Measurements from ENCODE around the gene FBXO38. TPM values are rescaled to one million over a fixed set of nuclear protein-coding genes. Genes with fewer than 3 reads are reported as not detected.

FBXO38 gene
- total RNA-seq, 1 donor from 2014 or later: 64.6 TPM

DNA sequence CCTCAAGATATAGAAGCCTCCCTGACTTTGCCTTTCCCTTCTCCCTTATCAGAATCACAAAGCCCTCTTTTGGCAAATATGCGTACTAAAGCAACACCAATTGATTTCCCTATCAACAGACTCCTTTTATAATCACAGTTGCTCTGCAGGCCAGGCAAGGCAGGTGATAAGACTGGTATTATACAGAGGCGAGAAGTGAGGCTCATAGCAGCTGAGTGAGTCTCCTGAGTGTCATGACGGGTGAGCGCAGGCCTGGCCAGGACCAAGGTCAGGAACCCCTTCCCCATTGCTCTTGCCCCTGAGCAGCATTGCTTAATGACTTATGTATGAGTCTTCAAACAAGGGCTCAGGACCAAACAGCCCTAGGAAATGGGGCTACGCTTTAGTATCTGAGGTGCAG is 70.8 kb downstream of the FBXO38 start:
- H3K27me3 Mint-ChIP-seq (ENCODE audit: insufficient read depth, low read depth): no peaks in the 10 kb centered on the region
- Histone ChIP-seq H3K79me2 (ENCODE audit: low read depth) (no peaks in the 10 kb centered on the region), H3F3A (ENCODE audit: low read depth) (no peaks in the 10 kb centered on the region), H3K9me3 (ENCODE audit: low read depth) (no peaks in the 10 kb centered on the region), H3K27me3 (no peaks in the 10 kb centered on the region), H3K4me1 (no peaks in the 10 kb centered on the region), H3K4me2 (no peak overlapping the region), H4K20me1 (ENCODE audit: low read depth) (no peaks in the 10 kb centered on the region), H3K36me3 (no peaks in the 10 kb centered on the region), H3K4me3 (no peak overlapping the region), H3K9ac (no peak overlapping the region), H2AFZ (replicated peaks) (no peak overlapping the region), H3K27ac (no peak overlapping the region)
- no peaks in the 10 kb centered on the region for H3K4me1 Mint-ChIP-seq
- no peaks in the 10 kb centered on the region for H3K36me3 Mint-ChIP-seq
- H3K9me3 Mint-ChIP-seq: no peaks in the 10 kb centered on the region
- H3K4me3 Mint-ChIP-seq: no peak overlapping the region
- TF ChIP-seq EZH2 (IDR thresholded peaks at IDR 0.05): no peak
- TF ChIP-seq, protein P1, sequence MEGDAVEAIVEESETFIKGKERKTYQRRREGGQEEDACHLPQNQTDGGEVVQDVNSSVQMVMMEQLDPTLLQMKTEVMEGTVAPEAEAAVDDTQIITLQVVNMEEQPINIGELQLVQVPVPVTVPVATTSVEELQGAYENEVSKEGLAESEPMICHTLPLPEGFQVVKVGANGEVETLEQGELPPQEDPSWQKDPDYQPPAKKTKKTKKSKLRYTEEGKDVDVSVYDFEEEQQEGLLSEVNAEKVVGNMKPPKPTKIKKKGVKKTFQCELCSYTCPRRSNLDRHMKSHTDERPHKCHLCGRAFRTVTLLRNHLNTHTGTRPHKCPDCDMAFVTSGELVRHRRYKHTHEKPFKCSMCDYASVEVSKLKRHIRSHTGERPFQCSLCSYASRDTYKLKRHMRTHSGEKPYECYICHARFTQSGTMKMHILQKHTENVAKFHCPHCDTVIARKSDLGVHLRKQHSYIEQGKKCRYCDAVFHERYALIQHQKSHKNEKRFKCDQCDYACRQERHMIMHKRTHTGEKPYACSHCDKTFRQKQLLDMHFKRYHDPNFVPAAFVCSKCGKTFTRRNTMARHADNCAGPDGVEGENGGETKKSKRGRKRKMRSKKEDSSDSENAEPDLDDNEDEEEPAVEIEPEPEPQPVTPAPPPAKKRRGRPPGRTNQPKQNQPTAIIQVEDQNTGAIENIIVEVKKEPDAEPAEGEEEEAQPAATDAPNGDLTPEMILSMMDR (IDR thresholded peaks at IDR 0.05): no peak
- no peak for TF ChIP-seq EZH2phosphoT487 (IDR thresholded peaks at IDR 0.05)
- no peak for DNase-seq (ENCODE audit: low spot score)
- no peak overlapping the region for H3K27ac Mint-ChIP-seq

DNA sequence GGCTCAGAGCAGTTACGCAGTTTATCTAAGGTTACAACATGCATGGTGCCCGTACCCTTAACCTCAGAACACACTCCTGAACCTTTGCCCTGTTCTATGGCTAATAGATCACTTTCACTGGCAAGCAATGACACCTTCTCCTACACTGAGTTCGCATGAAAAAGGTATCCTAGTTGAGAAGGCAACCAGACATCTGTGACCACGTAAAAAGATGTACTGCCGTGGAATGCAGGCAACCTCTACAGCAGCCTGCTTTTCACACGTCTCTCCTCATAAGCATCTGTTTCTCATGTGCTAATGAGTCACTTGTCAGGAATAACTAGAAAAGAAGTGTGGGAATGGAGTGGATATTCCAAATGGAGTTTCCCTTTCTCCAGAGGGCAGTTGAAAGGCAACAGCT is 71.4 kb downstream of the FBXO38 start:
- H3K27me3 Mint-ChIP-seq (ENCODE audit: insufficient read depth, low read depth): peaks cover 2% of the 10 kb centered on the region
- H3K27ac Mint-ChIP-seq: no peak overlapping the region
- TF ChIP-seq, protein P1 (IDR thresholded peaks at IDR 0.05): no peak
- TF ChIP-seq EZH2phosphoT487 (IDR thresholded peaks at IDR 0.05) (no peak), EZH2 (IDR thresholded peaks at IDR 0.05) (no peak)
- H3K36me3 ChIP-seq: no peaks in the 10 kb centered on the region
- H2AFZ ChIP-seq (replicated peaks): no peak overlapping the region
- no peak overlapping the region for H3K4me3 ChIP-seq
- no peaks in the 10 kb centered on the region for H3K9me3 Mint-ChIP-seq
- no peak for DNase-seq (ENCODE audit: low spot score)
- no peaks in the 10 kb centered on the region for H3K27me3 ChIP-seq
- no peaks in the 10 kb centered on the region for H3F3A ChIP-seq (ENCODE audit: low read depth)
- no peak overlapping the region for H3K4me2 ChIP-seq
- no peak overlapping the region for H3K4me3 Mint-ChIP-seq
- H4K20me1 ChIP-seq (ENCODE audit: low read depth): no peaks in the 10 kb centered on the region
- no peaks in the 10 kb centered on the region for H3K9me3 ChIP-seq (ENCODE audit: low read depth)
- no peaks in the 10 kb centered on the region for H3K36me3 Mint-ChIP-seq
- no peaks in the 10 kb centered on the region for H3K4me1 Mint-ChIP-seq
- H3K27ac ChIP-seq: no peak overlapping the region
- H3K4me1 ChIP-seq: no peaks in the 10 kb centered on the region
- H3K79me2 ChIP-seq (ENCODE audit: low read depth): no peaks in the 10 kb centered on the region
- no peak overlapping the region for H3K9ac ChIP-seq

DNA sequence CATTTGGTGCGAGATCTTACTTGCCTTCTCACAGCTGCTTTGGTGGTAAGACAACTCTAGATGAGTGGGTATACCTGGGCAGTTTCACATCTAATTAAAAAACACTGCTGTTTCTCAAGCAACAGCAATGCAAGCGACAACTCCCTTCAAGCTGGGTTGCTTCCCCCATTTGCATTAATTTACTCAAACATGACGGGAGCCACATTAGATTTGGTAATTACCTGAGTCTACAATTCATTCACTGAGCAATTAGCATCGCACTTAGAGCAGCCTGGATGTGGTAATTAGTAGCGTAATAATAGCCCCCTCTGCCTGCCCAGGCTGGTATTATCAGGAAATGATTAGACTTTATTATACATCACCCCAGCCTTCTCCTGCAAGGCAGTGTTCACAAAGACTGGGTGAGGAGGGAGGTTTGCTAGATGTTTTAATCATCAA is 73.4 kb downstream of the FBXO38 start:
- Mint-ChIP-seq H3K9me3 (no peaks in the 10 kb centered on the region), H3K27ac (no peak overlapping the region), H3K4me3 (no peak overlapping the region), H3K27me3 (ENCODE audit: insufficient read depth, low read depth) (peaks cover 2% of the 10 kb centered on the region), H3K36me3 (no peaks in the 10 kb centered on the region), H3K4me1 (no peaks in the 10 kb centered on the region)
- Histone ChIP-seq H3K9ac (no peak overlapping the region), H3K36me3 (no peaks in the 10 kb centered on the region), H3K4me3 (no peak overlapping the region), H4K20me1 (ENCODE audit: low read depth) (no peaks in the 10 kb centered on the region), H3K27ac (no peak overlapping the region), H3F3A (ENCODE audit: low read depth) (no peaks in the 10 kb centered on the region), H3K9me3 (ENCODE audit: low read depth) (no peaks in the 10 kb centered on the region), H3K79me2 (ENCODE audit: low read depth) (no peaks in the 10 kb centered on the region), H3K4me1 (no peaks in the 10 kb centered on the region), H2AFZ (replicated peaks) (no peak overlapping the region), H3K27me3 (no peaks in the 10 kb centered on the region), H3K4me2 (no peak overlapping the region)
- no peak for TF ChIP-seq EZH2 (IDR thresholded peaks at IDR 0.05)
- TF ChIP-seq, protein P1 (IDR thresholded peaks at IDR 0.05): peak; percentile 54
- DNase-seq (ENCODE audit: low spot score): peak; percentile 59
